H1 (cell line): ENCODE results near the gene OR2Y1. TPM values are rescaled to one million over a fixed set of nuclear protein-coding genes. Genes with fewer than 3 reads are reported as not detected.

ENCODE experiments used
- CTCF ChIA-PET: fragments of 300-600 bp; sonication (Branson Sonifier 250); formaldehyde crosslinking; loops from one replicate; lab custom pipeline; 2021; ENCODE audit not compliant: partially characterized antibody; lab: Charles Lee
- POLR2A ChIA-PET: fragments of 300-600 bp; sonication (Branson Sonifier 250); formaldehyde crosslinking; loops from one replicate; lab custom pipeline; 2021; ENCODE audit warnings: inconsistent platforms; ENCODE audit not compliant: partially characterized antibody; lab: Charles Lee
- DNase-seq, 2 experiments: peaks; one replicate each; pipeline versions ENCODE4 v3.0.0 to v3.0.0-alpha.2; 2010 to 2022; ENCODE audit warnings: low spot score in 2 of 2, low read depth in 1 of 2, mixed read lengths in 1 of 2
- FAIRE-seq: peaks from 2 replicates; lab custom pipeline; 2011; peaks lifted over from hg19 to GRCh38; lab: Jason Lieb, UNC
- H2AFZ ChIP-seq: 2 replicates; pipeline ENCODE4 v1.8.1; 2012; ENCODE audit warnings: low read length, inconsistent platforms
- H2AK5ac ChIP-seq: 2 replicates; pipeline ENCODE4 v1.6.1; 2013; ENCODE audit warnings: low read depth, low read length
- H2BK120ac ChIP-seq: replicated peaks from 2 replicates; pipeline ENCODE3; 2013; ENCODE audit warnings: low read depth, low read length, inconsistent platforms
- H2BK12ac ChIP-seq: 2 replicates; pipeline ENCODE4 v1.6.1; 2013; ENCODE audit warnings: low read depth, low read length
- H2BK15ac ChIP-seq: 2 replicates; pipeline ENCODE4 v1.6.1; 2013; ENCODE audit warnings: low read length
- H2BK20ac ChIP-seq: 2 replicates; pipeline ENCODE4 v1.6.1; 2013; ENCODE audit warnings: low read length
- H2BK5ac ChIP-seq: 2 replicates; pipeline ENCODE4 v1.6.1; 2013; ENCODE audit warnings: low read depth, low read length
- H3K14ac ChIP-seq: 2 replicates; pipeline ENCODE4 v1.6.1; 2013; ENCODE audit warnings: inconsistent platforms; ENCODE audit not compliant: insufficient read length
- H3K18ac ChIP-seq: 2 replicates; pipeline ENCODE4 v1.6.1; 2013; ENCODE audit warnings: low read length; ENCODE audit errors: extremely low read depth
- H3K23ac ChIP-seq: 2 replicates; pipeline ENCODE4 v1.6.1; 2013; ENCODE audit warnings: inconsistent platforms; ENCODE audit not compliant: insufficient read length
- H3K23me2 ChIP-seq: 2 replicates; pipeline ENCODE4 v1.6.1; 2013; ENCODE audit warnings: low read depth, low read length
- H3K27ac ChIP-seq: 2 replicates; pipeline ENCODE4 v1.6.1; 2011; ENCODE audit warnings: low read depth, low read length, inconsistent platforms
- H3K27me3 ChIP-seq, 4 experiments: replicated peaks in 1 of 4; 1 replicate in 1 of 4; 2 replicates in 3 of 4; pipeline versions ENCODE4 v1.6.1 to v1.8.1; 2011 to 2013; ENCODE audit warnings: low read length in 3 of 4, mild to moderate bottlenecking in 3 of 4, inconsistent platforms in 2 of 4, mixed read lengths in 2 of 4, moderate library complexity in 1 of 4; ENCODE audit not compliant: control insufficient read depth in 3 of 4, insufficient read depth in 3 of 4; ENCODE audit errors: extremely low read depth in 1 of 4
- H3K36me3 ChIP-seq, 4 experiments: 2 replicates each; pipeline versions ENCODE4 v1.6.1 to v1.8.1; 2011 to 2013; ENCODE audit warnings: mild to moderate bottlenecking in 4 of 4, low read length in 3 of 4, moderate library complexity in 2 of 4, control low read depth in 1 of 4, inconsistent platforms in 1 of 4; ENCODE audit not compliant: insufficient read depth in 4 of 4, control insufficient read depth in 2 of 4
- H3K4ac ChIP-seq: replicated peaks from 2 replicates; pipeline ENCODE3; 2013; ENCODE audit warnings: low read length, low read depth, mixed read lengths, inconsistent platforms; ENCODE audit not compliant: insufficient read length
- H3K4me1 ChIP-seq, 4 experiments: replicated peaks in 1 of 4; 1 replicate in 1 of 4; 2 replicates in 3 of 4; pipeline versions ENCODE4 v1.6.1 to v1.8.1; 2011 to 2013; ENCODE audit warnings: low read length in 3 of 4, inconsistent platforms in 2 of 4, mixed read lengths in 1 of 4; ENCODE audit not compliant: insufficient read depth in 4 of 4, control insufficient read depth in 3 of 4
- H3K4me2 ChIP-seq, 2 experiments: 2 replicates each; pipeline versions ENCODE4 v1.6.1 to v1.8.1; 2011 to 2013; ENCODE audit warnings: low read depth in 2 of 2, low read length in 2 of 2, control low read depth in 1 of 2, inconsistent platforms in 1 of 2, mild to moderate bottlenecking in 1 of 2; ENCODE audit not compliant: insufficient read depth in 1 of 2
- H3K4me3 ChIP-seq, 4 experiments: fragments of 200-600, 300-600 bp in 1 of 4; sonication (generic), shearing (Covaris generic), sonication (Bioruptor Twin) in 1 of 4; 2 replicates each; pipeline versions ENCODE4 v1.5.1 to v1.8.1; 2011 to 2016; ENCODE audit warnings: low read length in 4 of 4, low read depth in 3 of 4, control low read depth in 2 of 4, inconsistent platforms in 2 of 4, mild to moderate bottlenecking in 2 of 4, mixed read lengths in 1 of 4, moderate library complexity in 1 of 4; ENCODE audit not compliant: insufficient read depth in 2 of 4; ENCODE audit errors: extremely low read depth in 1 of 4
- H3K56ac ChIP-seq: replicated peaks from 2 replicates; pipeline ENCODE3; 2013; ENCODE audit warnings: low read depth, mild to moderate bottlenecking, mixed read lengths, low read length, inconsistent platforms; ENCODE audit not compliant: insufficient read length
- H3K79me1 ChIP-seq: 2 replicates; pipeline ENCODE4 v1.6.1; 2013; ENCODE audit warnings: low read depth, low read length, control low read depth
- H3K79me2 ChIP-seq, 2 experiments: 2 replicates each; pipeline versions ENCODE4 v1.6.1 to v1.8.1; 2012 to 2013; ENCODE audit warnings: low read length in 2 of 2, mild to moderate bottlenecking in 2 of 2, inconsistent platforms in 1 of 2; ENCODE audit not compliant: insufficient read depth in 2 of 2, control insufficient read depth in 1 of 2
- H3K9ac ChIP-seq, 4 experiments: replicated peaks in 1 of 4; 1 replicate in 1 of 4; 2 replicates in 3 of 4; pipeline versions ENCODE4 v1.6.1 to v1.8.1; 2011 to 2013; ENCODE audit warnings: low read depth in 3 of 4, low read length in 3 of 4, control low read depth in 2 of 4, mild to moderate bottlenecking in 2 of 4, moderate library complexity in 2 of 4, inconsistent platforms in 1 of 4; ENCODE audit errors: extremely low read depth in 1 of 4
- H3K9me3 ChIP-seq, 2 experiments: 2 replicates each; pipeline versions ENCODE4 v1.6.1 to v1.8.1; 2012 to 2013; ENCODE audit warnings: mild to moderate bottlenecking in 2 of 2, moderate library complexity in 2 of 2, control low read depth in 1 of 2, inconsistent platforms in 1 of 2, low read depth in 1 of 2, low read length in 1 of 2, mixed read lengths in 1 of 2; ENCODE audit not compliant: insufficient read depth in 2 of 2
- H4K20me1 ChIP-seq, 2 experiments: replicated peaks in 1 of 2; 2 replicates each; pipeline versions ENCODE3 to v1.8.1; 2011 to 2013; ENCODE audit warnings: inconsistent platforms in 2 of 2, low read length in 2 of 2, mild to moderate bottlenecking in 1 of 2; ENCODE audit not compliant: insufficient read depth in 2 of 2, control insufficient read depth in 1 of 2
- H4K5ac ChIP-seq: 2 replicates; pipeline ENCODE4 v1.6.1; 2013; ENCODE audit warnings: low read length, low read depth, mixed read lengths, inconsistent platforms; ENCODE audit not compliant: insufficient read length
- H4K8ac ChIP-seq: 2 replicates; pipeline ENCODE4 v1.8.0; 2013; ENCODE audit warnings: mild to moderate bottlenecking, moderate library complexity, low read length, inconsistent platforms; ENCODE audit not compliant: insufficient read depth; ENCODE audit errors: extremely low read depth
- H4K91ac ChIP-seq: replicated peaks from 2 replicates; pipeline ENCODE3; 2013; ENCODE audit warnings: low read length, mixed read lengths, inconsistent platforms; ENCODE audit not compliant: insufficient read length
- BCL11A ChIP-seq, 2 experiments: IDR thresholded peaks; one replicate each; pipeline ENCODE4 v1.6.1; 2011; ENCODE audit warnings: low read depth in 2 of 2, low read length in 2 of 2, mild to moderate bottlenecking in 2 of 2
- CHD1 ChIP-seq: IDR thresholded peaks from 2 replicates; pipeline ENCODE4 v1.6.1; 2012; ENCODE audit warnings: low read depth, low read length, improper control_type of control experiment
- EGR1 ChIP-seq: IDR thresholded peaks from 2 replicates; pipeline ENCODE4 v1.6.1; 2011; ENCODE audit warnings: low read depth, low read length, borderline replicate concordance
- FOSL1 ChIP-seq: IDR thresholded peaks from 2 replicates; pipeline ENCODE4 v1.6.1; 2011; ENCODE audit warnings: mild to moderate bottlenecking, low read depth, low read length, moderate library complexity; ENCODE audit not compliant: insufficient read depth
- GABPA ChIP-seq: IDR thresholded peaks from 2 replicates; pipeline ENCODE4 v1.6.1; 2011; ENCODE audit warnings: mild to moderate bottlenecking, low read length, moderate library complexity, borderline replicate concordance; ENCODE audit not compliant: insufficient read depth
- KDM1A ChIP-seq: fragments of 200-600, 300-600 bp; sonication (generic); IDR thresholded peaks from 2 replicates; pipeline ENCODE4 v1.7.1; 2016; ENCODE audit warnings: mild to moderate bottlenecking, low read length, borderline replicate concordance
- KDM4A ChIP-seq: IDR thresholded peaks from one replicate; pipeline ENCODE4 v1.7.1; 2012; ENCODE audit warnings: low read depth, mild to moderate bottlenecking, moderate library complexity, low read length, inconsistent platforms; ENCODE audit not compliant: severe bottlenecking
- KDM5A ChIP-seq: fragments of 200-600 bp; IDR thresholded peaks from 2 replicates; pipeline ENCODE4 v1.7.1; 2012; ENCODE audit warnings: mild to moderate bottlenecking, low read length, inconsistent platforms, mixed read lengths
- POLR2A ChIP-seq, 2 experiments: IDR thresholded peaks; 1 replicate in 1 of 2; 2 replicates in 1 of 2; pipeline ENCODE4 v1.6.1; 2011; ENCODE audit warnings: low read depth in 2 of 2, low read length in 2 of 2, mild to moderate bottlenecking in 2 of 2; ENCODE audit errors: control extremely low read depth in 1 of 2
- POLR2AphosphoS5 ChIP-seq: IDR thresholded peaks from 2 replicates; pipeline ENCODE4 v1.6.1; 2011; ENCODE audit warnings: low read depth, low read length
- RAD21 ChIP-seq, 2 experiments: IDR thresholded peaks in 1 of 2; conservative IDR thresholded peaks in 1 of 2; 2 replicates each; pipeline ENCODE4 v1.6.1; 2011; ENCODE audit warnings: low read depth in 2 of 2, low read length in 2 of 2, improper control_type of control experiment in 1 of 2, inconsistent platforms in 1 of 2, mild to moderate bottlenecking in 1 of 2, moderate library complexity in 1 of 2
- RBBP5 ChIP-seq: IDR thresholded peaks from 2 replicates; pipeline ENCODE4 v1.7.1; 2012; ENCODE audit warnings: low read depth, mild to moderate bottlenecking, inconsistent platforms, low read length, moderate library complexity, borderline replicate concordance
- RXRA ChIP-seq: IDR thresholded peaks from 2 replicates; pipeline ENCODE4 v1.6.1; 2011; ENCODE audit warnings: low read depth, mild to moderate bottlenecking, low read length, moderate library complexity; ENCODE audit not compliant: insufficient read depth
- SRF ChIP-seq: IDR thresholded peaks from 2 replicates; pipeline ENCODE4 v1.6.1; 2011; ENCODE audit warnings: mild to moderate bottlenecking, low read depth, low read length, moderate library complexity
- TEAD4 ChIP-seq: IDR thresholded peaks from 2 replicates; pipeline ENCODE4 v1.6.1; 2012; ENCODE audit warnings: low read depth, low read length, inconsistent platforms, mixed read lengths
- WGBS, 2 experiments: shearing (Covaris generic) in 1 of 2; methylation state at CpG; one replicate each; pipeline versions ENCODE4 v1.1.6 to v1.1.7; 2013 to 2015; ENCODE audit warnings: low lambda C conversion rate in 2 of 2, mixed read lengths in 2 of 2, inconsistent platforms in 1 of 2, low coverage in 1 of 2, missing lambda C conversion rate in 1 of 2; ENCODE audit not compliant: insufficient replicate concordance in 2 of 2, insufficient coverage in 1 of 2, insufficient read length in 1 of 2; ENCODE audit errors: extremely low coverage in 1 of 2, missing lambda C conversion rate in 1 of 2; 5-methylcytosine and 5-hydroxymethylcytosine counted together
- polyA plus RNA-seq, 7 experiments: library from polyadenylated mRNA; depleted of rRNA in 3 of 7; stranded (reverse) in 5 of 7; unstranded in 2 of 7; fragments of >200 nt in 5 of 7; fragments of 200-250 nt in 2 of 7; gene quantifications; 1 replicate in 5 of 7; 2 replicates in 1 of 7; 4 replicates in 1 of 7; pipeline versions ENCODE4 v1.2.1 to v1.2.3, GENCODE V29; 2011 to 2013; ENCODE audit warnings: missing spikeins in 2 of 7, mixed read lengths in 2 of 7
- total RNA-seq: library from RNA; stranded (reverse); fragmentation: NEBNext Ultra II Directional; extraction: Animal tissue kit (Norgen Biotek cat#: 25700); gene quantifications from 2 replicates; pipeline ENCODE4 v1.2.1, GENCODE V29; 2021

OR2Y1 gene
- total and polyA plus RNA-seq, 2 of the 8 experiments (the other 6 are each of a cell fraction or from before 2014, with no cell fraction given), result not detected

GRCh38 chr5:180691046-180691445, 48.8 kb downstream of the OR2Y1 start:
- Histone ChIP-seq H2BK15ac (no peak overlapping the region), H2BK5ac (no peak overlapping the region), H3K4me1 (peaks cover 0 to 8% (median 5%) of the 10 kb centered on the region in 4 experiments; a peak in 4 of 7 replicates), H3K23ac (no peak overlapping the region), H4K20me1 (no peaks in the 10 kb centered on the region), H4K91ac (no peak overlapping the region), H3K27me3 (no peaks in the 10 kb centered on the region), H2BK20ac (no peak overlapping the region), H2AK5ac (no peak overlapping the region), H3K4me2 (no peak overlapping the region), H4K5ac (no peak overlapping the region), H2BK120ac (no peak overlapping the region), H3K18ac (no peak overlapping the region), H3K23me2 (no peaks in the 10 kb centered on the region), H3K9ac (no peak overlapping the region), H3K36me3 (no peaks in the 10 kb centered on the region), H3K27ac (no peak overlapping the region), H3K79me1 (no peaks in the 10 kb centered on the region), H3K4ac (no peak overlapping the region), H2BK12ac (no peak overlapping the region), H2AFZ (no peak overlapping the region), H3K9me3 (no peaks in the 10 kb centered on the region), H3K4me3 (no peak overlapping the region), H3K14ac (no peak overlapping the region), H3K56ac (no peak overlapping the region), H4K8ac (no peak overlapping the region), H3K79me2 (no peaks in the 10 kb centered on the region)
- POLR2A ChIA-PET, result interaction anchor here (0.7 kb wide), 1 partner anchor 187 kb away, joined by 3 read pairs; no protein-coding TSS in a partner anchor
- CTCF ChIA-PET, result interaction anchor here (1.2 to 4.3 kb wide), 2 partner anchors 27 to 33 kb away, joined by 4 to 23 read pairs; no protein-coding TSS in a partner anchor
- no peak for FAIRE-seq
- DNase-seq, result no peak
- 94% methylated on average over 6 of the region's 6 CpGs; no CpG with 5 or more reads in 1 of the 2 experiments for WGBS, 2 experiments
- TF ChIP-seq CHD1 (no peak), KDM5A (no peak), BCL11A (IDR thresholded peaks at IDR 0.05; ENCODE audit: low read depth in 2 of 2, low read length in 2 of 2) (no peak), GABPA (no peak), KDM1A (no peak), SRF (no peak), RBBP5 (no peak), RXRA (no peak), EGR1 (no peak), POLR2A (IDR thresholded peaks at IDR 0.05; ENCODE audit: control extremely low read depth in 1 of 2, low read depth in 2 of 2, low read length in 2 of 2) (no peak), POLR2AphosphoS5 (no peak), FOSL1 (no peak), TEAD4 (no peak), RAD21 (IDR thresholded peaks at IDR 0.05 in 1 of 2, conservative IDR thresholded peaks at IDR 0.05 in 1 of 2; ENCODE audit: low read depth in 2 of 2, low read length in 2 of 2) (no peak), KDM4A (no peak)
